Endothelial cell of umbilical vein (primary cell): Measurements from ENCODE around the gene KLLN. TPM values are rescaled to one million over a fixed set of nuclear protein-coding genes. Genes with fewer than 3 reads are reported as not detected.
"Not testable (repeated sequence)": the region's sequence is repeated elsewhere in the genome, so short reads cannot be mapped to it uniquely, and the experiment has no call there.

Source experiments
- BruUV-seq: library from RNA; stranded (reverse); fragments of 400-500 nt; replicated peaks from 2 replicates; lab custom pipeline; 2021; lab: Mats Ljungman, UMichigan
- CTCF ChIA-PET: fragments of 300-600, 350-600 bp; sonication (Branson Sonifier 250); formaldehyde crosslinking; loops from one replicate; lab custom pipeline; 2021; ENCODE audit warnings: antibody characterized with exemption, inconsistent platforms; lab: Charles Lee
- POLR2A ChIA-PET: fragments of 300-600, 350-600 bp; sonication (Branson Sonifier 250); formaldehyde crosslinking; loops from one replicate; lab custom pipeline; 2021; ENCODE audit warnings: antibody characterized with exemption, inconsistent platforms; lab: Charles Lee
- DNase-seq: peaks from one replicate; pipeline ENCODE4 v3.0.0-alpha.2; 2011; ENCODE audit warnings: low read depth, low spot score
- FAIRE-seq: peaks from 2 replicates; lab custom pipeline; 2011; peaks lifted over from hg19 to GRCh38; lab: Jason Lieb, UNC
- H2AFZ ChIP-seq: 2 replicates; pipeline ENCODE4 v1.6.0; 2012; ENCODE audit warnings: low read depth, low read length, control low read depth, inconsistent platforms
- H3K27ac ChIP-seq: 2 replicates; pipeline ENCODE4 v1.5.1; 2011; ENCODE audit warnings: low read depth, mild to moderate bottlenecking, control low read depth, low read length, moderate library complexity; ENCODE audit not compliant: insufficient read depth
- H3K27me3 ChIP-seq, 2 experiments: 2 replicates each; pipeline versions ENCODE4 v1.6.0 to v1.6.1; 2011; ENCODE audit warnings: low read length in 2 of 2, mixed read lengths in 1 of 2; ENCODE audit not compliant: control insufficient read depth in 2 of 2, insufficient read depth in 2 of 2
- H3K36me3 ChIP-seq, 2 experiments: 2 replicates in 1 of 2; 3 replicates in 1 of 2; pipeline ENCODE4 v1.5.1; 2011; ENCODE audit warnings: low read length in 2 of 2, mild to moderate bottlenecking in 1 of 2, moderate library complexity in 1 of 2; ENCODE audit not compliant: control insufficient read depth in 2 of 2, insufficient read depth in 2 of 2; ENCODE audit errors: extremely low read depth in 1 of 2
- H3K4me1 ChIP-seq: 3 replicates; pipeline ENCODE4 v1.5.1; 2011; ENCODE audit warnings: mild to moderate bottlenecking, low read length; ENCODE audit not compliant: control insufficient read depth, insufficient read depth; ENCODE audit errors: extremely low read depth
- H3K4me2 ChIP-seq: 2 replicates; pipeline ENCODE4 v1.6.1; 2011; ENCODE audit warnings: low read length, control low read depth, mixed read lengths; ENCODE audit not compliant: insufficient read depth
- H3K4me3 ChIP-seq, 3 experiments: fragments of 200-600 bp in 1 of 3; sonication (generic), shearing (Covaris generic) in 1 of 3; replicated peaks in 1 of 3; 2 replicates each; pipeline ENCODE4 v1.5.1; 2011 to 2016; ENCODE audit warnings: control low read depth in 3 of 3, low read length in 3 of 3, mild to moderate bottlenecking in 2 of 3, inconsistent platforms in 1 of 3, low read depth in 1 of 3, moderate library complexity in 1 of 3; ENCODE audit not compliant: insufficient read depth in 1 of 3
- H3K79me2 ChIP-seq: 2 replicates; pipeline ENCODE4 v1.6.0; 2012; ENCODE audit warnings: low read length, inconsistent platforms; ENCODE audit not compliant: control insufficient read depth, insufficient read depth
- H3K9ac ChIP-seq: replicated peaks from 2 replicates; pipeline ENCODE3; 2011; ENCODE audit warnings: low read length, control low read depth; ENCODE audit not compliant: insufficient read depth; ENCODE audit errors: extremely low read depth
- H3K9me1 ChIP-seq: replicated peaks from 3 replicates; pipeline ENCODE4 v1.6.0; 2011; ENCODE audit warnings: mild to moderate bottlenecking, low read length; ENCODE audit not compliant: control insufficient read depth, insufficient read depth; ENCODE audit errors: extremely low read depth
- H3K9me3 ChIP-seq: replicated peaks from 2 replicates; pipeline ENCODE4 v1.5.1; 2012; ENCODE audit warnings: low read length, inconsistent platforms; ENCODE audit not compliant: control insufficient read depth, insufficient read depth
- H4K20me1 ChIP-seq: replicated peaks from 2 replicates; pipeline ENCODE3; 2011; ENCODE audit warnings: mild to moderate bottlenecking, low read length; ENCODE audit not compliant: control insufficient read depth, insufficient read depth; ENCODE audit errors: extremely low read depth
- EZH2 ChIP-seq: IDR thresholded peaks from 2 replicates; pipeline ENCODE4 v1.6.1; 2012; ENCODE audit warnings: borderline replicate concordance, low read depth, mild to moderate bottlenecking, moderate library complexity, low read length, inconsistent platforms; ENCODE audit not compliant: severe bottlenecking
- FOS ChIP-seq: IDR thresholded peaks from 2 replicates; pipeline ENCODE4 v1.6.1; 2011; ENCODE audit warnings: mild to moderate bottlenecking, low read length, moderate library complexity, borderline replicate concordance; ENCODE audit not compliant: insufficient read depth
- GATA2 ChIP-seq: IDR thresholded peaks from 2 replicates; pipeline ENCODE4 v1.7.0; 2011; ENCODE audit warnings: low read depth, mild to moderate bottlenecking, moderate library complexity, mixed read lengths, low read length; ENCODE audit not compliant: insufficient read length, insufficient read depth
- JUN ChIP-seq: IDR thresholded peaks from 2 replicates; pipeline ENCODE4 v1.6.1; 2011; ENCODE audit warnings: borderline replicate concordance, low read depth; ENCODE audit not compliant: insufficient read length, insufficient read depth
- MAX ChIP-seq: IDR thresholded peaks from 2 replicates; pipeline ENCODE4 v1.6.1; 2011; ENCODE audit not compliant: insufficient read depth, insufficient read length
- MYC ChIP-seq: IDR thresholded peaks from one replicate; pipeline ENCODE4 v1.6.1; 2011; ENCODE audit warnings: mild to moderate bottlenecking, low read depth, low read length
- POLR2A ChIP-seq: IDR thresholded peaks from 2 replicates; pipeline ENCODE4 v1.6.1; 2012; ENCODE audit warnings: low read depth, mild to moderate bottlenecking, control low read depth, low read length
- POLR2AphosphoS5 ChIP-seq: IDR thresholded peaks from 2 replicates; pipeline ENCODE4 v1.6.1; 2012; ENCODE audit warnings: low read depth, mild to moderate bottlenecking, control low read depth, low read length, moderate library complexity; ENCODE audit not compliant: insufficient read depth
- dilution Hi-C: fragments of 300-500 bp; cut with MboI; formaldehyde crosslinking; loops from one replicate; pipeline ENCODE4 v1.15.0; 2019; ENCODE audit warnings: low sequenced_read_pairs; ENCODE audit not compliant: extremely low pct_ligation_motif_present
- intact Hi-C: fragments of 100-400 bp; cut with micrococcal nuclease; formaldehyde crosslinking; loops from one replicate; pipeline ENCODE4 v1.10.0; 2022
- polyA plus RNA-seq, 4 experiments: library from polyadenylated mRNA; depleted of rRNA in 3 of 4; stranded (reverse) in 3 of 4; unstranded in 1 of 4; fragments of >200 nt; gene quantifications; 2 replicates each; pipeline versions ENCODE4 v1.2.1 to v1.2.3, GENCODE V29; 2011 to 2012; ENCODE audit warnings: missing spikeins in 1 of 4
- total RNA-seq: library from RNA; stranded (reverse); gene quantifications from 2 replicates; pipeline ENCODE4 v1.2.3, GENCODE V29; 2021
- TF ChIP-seq, protein P1 (sequence below), 2 donors: IDR thresholded peaks; 1 replicate in 1 of 2; 2 replicates in 1 of 2; pipeline ENCODE4 v1.5.1; 2011; ENCODE audit warnings: low read length in 2 of 2, mild to moderate bottlenecking in 2 of 2, moderate library complexity in 2 of 2, control low read depth in 1 of 2, inconsistent platforms in 1 of 2, low read depth in 1 of 2; ENCODE audit not compliant: insufficient read depth in 1 of 2; ENCODE audit errors: extremely low read depth in 1 of 2

The KLLN gene
- total and polyA plus RNA-seq, 2 donors (not counting 3 experiments of a cell fraction or from before 2014, with no cell fraction given), result 0.14 to 0.31 TPM

DNA sequence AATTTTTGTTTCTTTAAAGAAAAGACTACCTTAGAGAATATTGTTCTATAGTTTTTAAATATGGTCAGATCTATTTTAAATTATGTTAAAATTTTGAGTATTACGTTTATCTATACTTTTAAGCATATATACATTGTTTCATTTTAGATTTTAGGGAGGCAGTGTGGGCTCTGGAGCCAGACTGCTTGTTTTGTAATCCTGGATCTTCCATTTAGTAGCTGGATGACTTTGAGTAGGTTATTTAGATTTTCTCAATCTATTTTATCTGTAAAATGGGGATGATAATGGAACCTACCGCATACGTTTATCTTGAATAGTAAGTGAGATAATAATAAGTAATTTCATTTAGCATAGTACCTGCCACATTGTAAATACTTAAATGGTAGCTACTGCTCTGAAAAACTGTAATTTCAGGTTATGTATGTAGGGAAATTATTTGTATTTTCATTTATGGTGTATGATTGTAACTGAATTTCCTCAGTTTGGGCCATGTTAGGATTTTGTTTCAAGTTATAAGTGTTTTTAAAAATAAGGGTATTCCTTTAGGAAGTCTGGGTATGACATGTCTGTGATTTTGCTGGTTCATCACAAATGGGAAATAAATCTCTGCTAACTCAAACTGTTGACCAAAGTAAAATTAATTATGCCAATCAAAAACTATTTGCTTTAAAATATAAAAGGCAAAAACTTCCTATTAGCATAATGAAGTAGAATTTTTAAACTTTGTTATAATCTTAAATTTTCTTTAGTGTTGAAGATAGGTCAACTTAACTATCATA lies 6.6 kb upstream of the KLLN start:
- no peak for FAIRE-seq
- Histone ChIP-seq H3K4me2 (peak overlapping the region; percentile 16), H3K79me2 (peaks cover 93% of the 10 kb centered on the region), H3K36me3 (no peaks in the 10 kb centered on the region), H2AFZ (no peak overlapping the region), H3K27me3 (no peaks in the 10 kb centered on the region), H3K27ac (no peak overlapping the region), H3K4me3 (no peak overlapping the region), H3K9ac (no peak overlapping the region), H3K9me3 (no peaks in the 10 kb centered on the region), H3K9me1 (no peaks in the 10 kb centered on the region), H4K20me1 (peaks cover 4% of the 10 kb centered on the region), H3K4me1 (peaks cover 25% of the 10 kb centered on the region)
- POLR2A ChIA-PET, result no interaction called here
- dilution Hi-C loops, result loop anchor here (25.0 kb wide), 1 partner anchor 692 kb away; no protein-coding TSS in a partner anchor
- BruUV-seq, result no TSS peak
- intact Hi-C loops, result loop anchor here (10.0 kb wide), 1 partner anchor 335 kb away; no protein-coding TSS in a partner anchor
- no peak for DNase-seq
- CTCF ChIA-PET, result interaction anchor here (1.9 kb wide), 1 partner anchor 244 kb away, joined by 8 read pairs; no protein-coding TSS in a partner anchor
- TF ChIP-seq MAX, result no peak
- TF ChIP-seq, protein P1, sequence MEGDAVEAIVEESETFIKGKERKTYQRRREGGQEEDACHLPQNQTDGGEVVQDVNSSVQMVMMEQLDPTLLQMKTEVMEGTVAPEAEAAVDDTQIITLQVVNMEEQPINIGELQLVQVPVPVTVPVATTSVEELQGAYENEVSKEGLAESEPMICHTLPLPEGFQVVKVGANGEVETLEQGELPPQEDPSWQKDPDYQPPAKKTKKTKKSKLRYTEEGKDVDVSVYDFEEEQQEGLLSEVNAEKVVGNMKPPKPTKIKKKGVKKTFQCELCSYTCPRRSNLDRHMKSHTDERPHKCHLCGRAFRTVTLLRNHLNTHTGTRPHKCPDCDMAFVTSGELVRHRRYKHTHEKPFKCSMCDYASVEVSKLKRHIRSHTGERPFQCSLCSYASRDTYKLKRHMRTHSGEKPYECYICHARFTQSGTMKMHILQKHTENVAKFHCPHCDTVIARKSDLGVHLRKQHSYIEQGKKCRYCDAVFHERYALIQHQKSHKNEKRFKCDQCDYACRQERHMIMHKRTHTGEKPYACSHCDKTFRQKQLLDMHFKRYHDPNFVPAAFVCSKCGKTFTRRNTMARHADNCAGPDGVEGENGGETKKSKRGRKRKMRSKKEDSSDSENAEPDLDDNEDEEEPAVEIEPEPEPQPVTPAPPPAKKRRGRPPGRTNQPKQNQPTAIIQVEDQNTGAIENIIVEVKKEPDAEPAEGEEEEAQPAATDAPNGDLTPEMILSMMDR (IDR thresholded peaks at IDR 0.05; ENCODE audit: extremely low read depth in 1 of 2, insufficient read depth in 1 of 2, low read depth in 1 of 2, low read length in 2 of 2), result no peak
- no peak for TF ChIP-seq JUN
- no peak for TF ChIP-seq POLR2A
- TF ChIP-seq MYC, result no peak
- TF ChIP-seq POLR2AphosphoS5, result no peak
- TF ChIP-seq FOS, result no peak
- no peak for TF ChIP-seq EZH2
- no peak for TF ChIP-seq GATA2

- H3K36me3 ChIP-seq, H3K9ac ChIP-seq, H3K4me3 ChIP-seq, H3K27me3 ChIP-seq, DNase-seq, H3K4me2 ChIP-seq, H3K9me1 ChIP-seq, FAIRE-seq, POLR2A ChIA-PET, H3K9me3 ChIP-seq, H4K20me1 ChIP-seq, H3K27ac ChIP-seq, BruUV-seq, H2AFZ ChIP-seq: not testable (repeated sequence)
- dilution Hi-C loops (loop anchor here (25.0 kb wide), 1 partner anchor 693 kb away; no protein-coding TSS in a partner anchor), intact Hi-C loops (loop anchor here (10.0 kb wide), 1 partner anchor 334 kb away; no protein-coding TSS in a partner anchor)
- CTCF ChIA-PET, result interaction anchor here (1.9 kb wide), 1 partner anchor 245 kb away, joined by 8 read pairs; no protein-coding TSS in a partner anchor
- H3K79me2 ChIP-seq, result peaks cover 94% of the 10 kb centered on the region
- H3K4me1 ChIP-seq, result peaks cover 17% of the 10 kb centered on the region
Measured at GRCh38 chr10:87869139-87869538, 5.8 kb upstream of the KLLN start.
